Limb (tissue), 2 donors: ENCODE results near the gene PAN3.
A peak's percentile ranks its signal among the peaks of the same experiment; 100 is the strongest.
"Not testable (repeated sequence)": the region's sequence is repeated elsewhere in the genome, so short reads cannot be mapped to it uniquely, and the experiment has no call there.

Source experiments
- DNase-seq, 2 donors: peaks; one replicate each; pipeline ENCODE4 v3.0.0-alpha.2; 2016; ENCODE audit errors: extremely low spot score in 2 of 2

The PAN3 gene, protein sequence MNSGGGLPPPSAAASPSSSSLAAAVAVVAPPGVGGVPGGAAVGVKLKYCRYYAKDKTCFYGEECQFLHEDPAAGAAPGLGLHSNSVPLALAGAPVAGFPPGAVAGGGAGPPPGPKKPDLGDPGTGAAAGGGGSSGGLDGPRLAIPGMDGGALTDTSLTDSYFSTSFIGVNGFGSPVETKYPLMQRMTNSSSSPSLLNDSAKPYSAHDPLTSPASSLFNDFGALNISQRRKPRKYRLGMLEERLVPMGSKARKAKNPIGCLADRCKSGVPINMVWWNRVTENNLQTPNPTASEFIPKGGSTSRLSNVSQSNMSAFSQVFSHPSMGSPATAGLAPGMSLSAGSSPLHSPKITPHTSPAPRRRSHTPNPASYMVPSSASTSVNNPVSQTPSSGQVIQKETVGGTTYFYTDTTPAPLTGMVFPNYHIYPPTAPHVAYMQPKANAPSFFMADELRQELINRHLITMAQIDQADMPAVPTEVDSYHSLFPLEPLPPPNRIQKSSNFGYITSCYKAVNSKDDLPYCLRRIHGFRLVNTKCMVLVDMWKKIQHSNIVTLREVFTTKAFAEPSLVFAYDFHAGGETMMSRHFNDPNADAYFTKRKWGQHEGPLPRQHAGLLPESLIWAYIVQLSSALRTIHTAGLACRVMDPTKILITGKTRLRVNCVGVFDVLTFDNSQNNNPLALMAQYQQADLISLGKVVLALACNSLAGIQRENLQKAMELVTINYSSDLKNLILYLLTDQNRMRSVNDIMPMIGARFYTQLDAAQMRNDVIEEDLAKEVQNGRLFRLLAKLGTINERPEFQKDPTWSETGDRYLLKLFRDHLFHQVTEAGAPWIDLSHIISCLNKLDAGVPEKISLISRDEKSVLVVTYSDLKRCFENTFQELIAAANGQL

DNA sequence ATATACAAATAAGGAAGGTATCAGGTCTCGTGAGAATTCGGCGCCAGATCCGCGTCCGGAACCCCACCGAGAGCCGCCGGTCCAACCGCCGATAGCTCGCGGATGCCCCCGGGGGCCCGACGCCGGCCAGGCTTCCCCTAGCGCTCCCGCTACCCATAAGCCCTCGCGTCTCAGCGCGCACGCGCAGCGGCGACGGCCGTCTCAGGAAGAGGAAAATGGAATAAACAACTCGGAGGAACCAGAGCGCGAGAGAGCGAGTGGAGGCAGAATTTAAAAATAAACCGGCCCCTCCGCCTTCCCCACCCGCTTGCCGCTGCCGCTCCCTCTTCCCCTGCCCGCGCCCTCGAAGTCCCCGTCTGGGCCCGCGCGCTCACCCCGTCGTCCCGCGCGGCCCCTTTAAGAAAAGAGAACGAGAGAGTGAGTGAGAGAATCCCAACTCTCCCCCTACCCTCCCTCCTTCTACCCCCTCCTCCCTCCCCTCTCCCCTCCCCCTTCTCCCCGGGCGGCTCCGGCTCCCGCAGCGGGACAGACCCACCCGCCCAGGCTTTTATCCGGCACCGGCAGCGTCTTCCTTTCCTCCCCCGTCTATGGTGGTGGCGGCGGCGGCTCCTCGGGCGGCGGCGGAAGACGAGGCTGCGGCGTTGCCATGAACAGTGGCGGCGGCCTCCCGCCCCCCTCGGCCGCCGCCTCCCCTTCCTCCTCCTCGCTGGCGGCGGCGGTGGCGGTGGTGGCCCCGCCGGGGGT lies at the start of gene PAN3:
Gene PAN3, plus strand, starts transcription at position 534 of the 744 bp plus-strand sequence. Its CDS starts 113 bp downstream, at position 647.
- peak; percentile 91 to 94 for DNase-seq

DNA sequence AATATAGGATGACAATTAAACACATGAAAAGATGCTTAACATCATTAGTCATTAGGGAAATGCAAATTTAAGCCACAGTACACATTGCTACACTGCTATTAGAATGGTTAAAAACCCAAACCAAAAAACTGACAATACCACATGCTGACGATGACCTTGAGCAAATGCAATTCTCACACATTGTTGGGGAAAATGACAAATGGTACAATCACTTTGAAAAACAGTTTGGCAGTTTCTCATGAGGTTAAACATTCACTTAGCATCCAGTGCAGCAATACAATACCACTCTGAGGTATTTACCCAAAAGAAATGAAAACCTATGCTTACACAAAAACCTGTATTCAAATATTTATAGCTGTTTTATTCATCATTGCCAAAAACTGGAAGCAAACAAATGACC lies 49.3 kb upstream of the PAN3 start:
- no peak for DNase-seq

DNA sequence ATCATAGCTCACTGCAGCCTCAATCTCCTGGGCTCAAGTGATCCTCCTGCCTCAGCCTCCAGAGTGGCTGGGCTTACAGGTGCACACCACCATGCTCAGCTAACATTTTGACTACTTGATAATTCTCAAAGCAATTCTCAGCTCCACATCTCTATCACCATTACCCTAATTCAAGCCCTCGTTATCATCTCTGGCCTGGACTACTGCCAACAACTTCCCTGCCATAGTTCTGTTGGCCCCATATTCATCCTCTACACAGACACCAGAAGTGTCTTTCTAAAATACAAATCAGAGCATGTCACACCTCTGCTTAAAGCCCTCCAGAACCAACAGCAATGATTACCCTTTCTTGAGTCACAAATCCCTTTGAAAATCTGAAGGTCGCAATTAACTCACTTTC lies 45.9 kb upstream of the PAN3 start:
- DNase-seq, result no peak

DNA sequence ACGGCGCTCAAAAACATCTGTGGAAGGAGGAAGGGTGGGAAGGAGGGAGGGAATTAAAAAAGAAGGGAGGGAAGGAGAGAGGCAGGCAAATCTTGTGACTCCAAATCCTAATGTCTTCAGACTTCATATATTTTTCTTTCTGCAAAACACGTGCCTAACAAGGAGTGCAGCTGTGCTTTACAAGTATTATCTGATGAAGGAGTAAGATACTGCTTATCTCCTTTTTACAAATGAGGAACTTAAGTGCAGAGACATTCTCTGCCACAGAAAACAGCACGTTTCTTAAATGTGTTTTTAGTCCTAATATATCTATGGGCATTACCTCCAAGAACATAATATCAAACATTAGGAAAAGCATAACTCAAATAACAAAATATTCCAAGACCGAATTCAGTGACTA lies 44.5 kb upstream of the PAN3 start:
- no peak for DNase-seq

DNA sequence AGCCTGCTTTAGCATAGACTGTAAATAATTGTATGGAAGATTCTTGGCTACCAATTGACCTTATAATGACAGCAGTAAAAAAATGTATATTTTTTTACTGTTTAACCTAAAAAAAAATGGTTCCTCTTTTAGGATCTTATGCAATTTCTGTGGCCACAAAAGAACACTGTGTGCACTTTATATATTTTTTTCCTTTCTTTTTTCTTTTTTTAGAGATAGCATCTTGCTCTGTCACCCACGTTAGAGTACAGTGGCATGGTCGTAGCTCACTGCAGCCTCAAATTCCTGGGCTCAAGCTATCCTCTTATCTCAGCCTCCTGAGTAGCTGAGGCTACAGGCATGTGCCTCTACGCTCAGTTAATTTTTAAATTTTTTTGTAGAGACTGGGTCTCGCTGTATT lies 44.0 kb upstream of the PAN3 start:
- no peak for DNase-seq

DNA sequence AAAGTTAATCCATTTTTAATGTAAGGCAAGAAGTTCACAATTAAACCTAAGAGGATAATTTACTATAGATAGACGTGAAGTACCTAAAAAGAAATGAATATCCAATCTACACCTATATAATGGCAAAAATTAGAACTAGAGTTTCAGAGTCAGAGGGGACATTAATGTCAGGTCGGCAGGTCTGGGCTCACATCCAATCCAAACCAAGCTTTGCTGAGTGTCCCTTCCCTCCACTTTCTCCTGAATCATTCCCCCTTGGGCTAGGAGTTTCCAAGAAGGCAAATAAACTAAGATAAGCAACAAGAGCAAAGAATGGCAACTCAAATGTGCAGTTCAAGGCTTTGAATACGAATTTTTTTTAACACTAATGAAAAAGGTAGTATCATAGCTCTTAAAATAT lies 40.8 kb upstream of the PAN3 start:
- DNase-seq, result no peak

DNA sequence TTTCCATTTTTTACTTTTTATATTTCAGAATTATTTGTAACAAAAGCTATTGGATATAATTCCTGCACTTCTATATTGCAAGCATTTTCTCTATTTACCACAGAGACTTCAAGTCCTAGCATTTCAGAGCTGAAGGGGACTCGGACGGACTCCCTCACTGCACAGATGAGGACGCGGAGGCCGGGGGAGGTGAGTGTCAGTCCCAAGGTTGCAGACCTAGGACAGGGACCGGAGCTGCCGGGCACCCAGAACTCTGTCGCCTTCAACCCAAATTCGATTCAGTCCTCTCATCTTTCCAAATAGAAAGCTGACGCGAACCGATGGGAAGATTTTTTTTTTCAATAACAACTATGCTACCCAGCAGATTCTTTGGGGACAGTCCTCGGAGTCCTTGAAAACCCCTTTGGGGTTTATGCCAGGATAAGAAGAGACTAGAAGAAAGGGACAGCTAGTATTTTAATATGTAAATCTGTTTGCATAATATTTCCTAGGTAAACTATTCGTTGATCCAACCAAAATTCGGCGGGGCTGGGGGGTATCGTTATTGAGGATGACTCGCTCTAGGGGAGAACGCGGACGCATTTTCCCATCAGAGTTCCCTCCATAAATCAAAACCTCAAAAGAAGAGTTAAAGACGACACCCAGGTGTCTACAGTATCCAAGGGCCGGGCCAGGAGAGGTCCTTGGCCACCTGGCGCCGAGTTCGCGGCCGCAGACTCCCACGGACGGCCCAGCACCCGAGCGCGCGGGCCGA lies 38.8 kb upstream of the PAN3 start:
- no peak for DNase-seq

DNA sequence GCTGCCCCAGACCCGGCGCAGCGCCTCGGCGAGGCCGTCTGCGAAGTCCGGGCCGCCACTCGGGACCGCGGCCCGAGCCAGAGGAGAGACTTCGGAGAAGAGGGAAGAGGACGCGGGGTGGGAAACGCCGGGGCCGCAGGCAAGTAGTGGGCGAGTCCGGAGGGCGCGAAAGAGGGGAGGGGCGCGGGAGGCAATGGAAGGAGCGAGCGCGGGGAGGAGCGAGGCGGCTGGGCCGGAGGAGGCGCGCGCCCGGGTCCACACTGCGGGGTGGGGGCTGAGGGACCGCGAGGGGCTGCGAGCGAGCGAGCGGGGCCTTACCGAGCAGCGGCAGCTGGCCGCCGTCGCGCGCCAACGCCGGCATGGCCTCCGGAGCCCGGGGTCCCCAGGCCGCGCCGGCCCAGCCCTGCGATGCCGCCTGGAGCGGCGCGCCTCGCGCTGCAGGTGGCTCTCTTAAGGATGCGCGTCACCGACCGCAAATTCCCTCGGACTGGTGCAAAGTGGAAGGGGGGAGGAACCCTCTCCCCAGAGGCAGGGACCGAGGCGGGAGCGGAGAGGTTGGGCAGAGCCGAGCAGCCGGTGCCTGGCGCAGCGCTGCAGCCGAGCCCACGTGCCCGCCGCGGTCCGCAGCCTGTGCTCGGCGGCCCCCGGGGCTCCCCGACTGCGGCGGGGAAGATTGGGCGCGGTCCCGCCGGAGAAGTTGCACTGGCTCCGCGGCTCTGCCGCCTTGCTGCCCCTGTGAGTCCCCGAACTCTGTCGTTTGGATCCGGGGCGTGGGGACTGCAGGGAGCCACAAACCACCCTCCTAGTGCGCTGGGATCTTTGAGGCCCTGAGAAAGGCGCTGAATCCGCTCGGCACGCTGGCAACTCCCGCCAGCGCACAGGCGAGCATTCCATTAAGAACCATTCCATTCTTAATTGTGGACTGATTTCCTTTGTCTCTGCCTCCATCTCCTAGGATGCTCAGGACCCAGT lies 37.9 kb upstream of the PAN3 start, which contains the start of gene FLT3:
Gene FLT3, minus strand, starts transcription at position 427 of the 972 bp plus-strand sequence. Its CDS starts 66 bp downstream, at position 361.
- DNase-seq, result peak in 1 of 2 donors; percentile 65

DNA sequence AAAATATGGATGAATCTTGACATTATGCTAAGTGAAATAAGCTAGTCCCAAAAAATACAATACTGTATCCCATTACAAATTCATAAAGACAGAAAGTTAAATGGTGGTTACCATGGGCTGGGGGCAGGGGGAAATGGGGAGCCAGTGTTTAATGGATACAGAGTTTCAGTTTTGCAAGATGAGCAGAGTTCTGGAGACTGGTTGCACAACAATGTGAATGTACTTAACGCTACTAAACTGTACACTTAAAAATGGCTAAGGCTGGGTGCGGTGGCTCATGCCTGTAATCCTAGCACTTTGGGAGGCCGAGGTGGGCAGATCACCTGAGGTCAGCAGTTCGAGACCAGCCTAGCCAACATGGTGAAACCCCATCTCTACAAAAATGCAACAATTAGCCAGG lies 36.5 kb upstream of the PAN3 start:
- DNase-seq, result not testable (repeated sequence)

DNA sequence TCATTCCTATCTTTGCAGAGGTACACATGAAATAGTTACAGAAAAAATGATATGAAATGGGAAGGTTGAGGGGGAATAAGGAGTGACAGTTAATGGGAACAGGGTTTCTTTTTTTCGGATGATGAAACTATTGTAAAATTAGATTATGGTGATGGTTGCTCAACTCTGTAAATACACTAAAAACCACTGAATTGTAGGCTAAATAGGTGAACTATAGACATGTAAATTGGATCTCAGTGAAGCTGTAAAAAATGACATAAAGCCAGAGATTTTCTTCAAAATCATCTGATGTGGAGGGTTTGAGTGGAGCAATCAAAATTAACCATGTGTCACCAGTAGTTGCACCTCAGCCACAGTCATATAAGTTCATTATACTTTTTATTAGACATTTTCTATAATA lies 31.4 kb upstream of the PAN3 start:
- DNase-seq, result no peak

DNA sequence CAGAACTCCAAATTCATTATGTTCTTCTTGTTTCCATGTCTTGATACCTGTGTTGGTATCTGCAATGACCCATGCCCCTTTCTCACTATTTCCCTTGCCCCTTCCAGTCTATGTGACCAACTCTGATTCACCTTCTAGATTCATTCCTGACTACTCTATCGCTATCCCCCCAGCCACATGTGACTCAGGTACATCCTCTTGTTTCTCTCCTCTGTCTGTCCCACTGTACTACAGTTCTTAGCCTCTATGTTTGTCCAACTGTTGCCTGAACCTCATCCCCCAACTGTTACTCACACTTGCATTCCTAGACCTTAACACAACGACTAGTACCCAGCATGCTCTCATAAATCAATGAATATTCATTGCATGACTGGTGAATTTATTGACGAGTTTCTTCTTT lies 27.9 kb upstream of the PAN3 start:
- no peak for DNase-seq

DNA sequence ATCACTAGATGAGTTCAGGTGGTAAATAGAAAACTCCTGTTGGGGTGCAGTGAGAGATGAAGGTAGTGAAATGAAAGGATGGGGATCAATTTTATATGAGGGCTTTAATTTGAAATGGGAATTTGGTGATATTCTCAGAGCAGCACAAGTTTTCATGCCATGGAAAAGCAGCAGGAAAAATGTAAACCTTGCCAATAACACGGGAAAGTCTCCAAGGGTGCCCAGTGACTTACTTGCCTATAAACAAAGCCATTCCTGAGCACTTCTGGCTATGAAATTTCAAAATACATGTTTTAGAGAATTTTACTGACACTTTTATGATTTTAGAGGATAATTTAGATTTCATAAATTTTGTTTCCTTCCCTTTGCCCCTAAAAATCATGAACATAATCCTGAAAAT lies 21.6 kb upstream of the PAN3 start:
- no peak for DNase-seq

DNA sequence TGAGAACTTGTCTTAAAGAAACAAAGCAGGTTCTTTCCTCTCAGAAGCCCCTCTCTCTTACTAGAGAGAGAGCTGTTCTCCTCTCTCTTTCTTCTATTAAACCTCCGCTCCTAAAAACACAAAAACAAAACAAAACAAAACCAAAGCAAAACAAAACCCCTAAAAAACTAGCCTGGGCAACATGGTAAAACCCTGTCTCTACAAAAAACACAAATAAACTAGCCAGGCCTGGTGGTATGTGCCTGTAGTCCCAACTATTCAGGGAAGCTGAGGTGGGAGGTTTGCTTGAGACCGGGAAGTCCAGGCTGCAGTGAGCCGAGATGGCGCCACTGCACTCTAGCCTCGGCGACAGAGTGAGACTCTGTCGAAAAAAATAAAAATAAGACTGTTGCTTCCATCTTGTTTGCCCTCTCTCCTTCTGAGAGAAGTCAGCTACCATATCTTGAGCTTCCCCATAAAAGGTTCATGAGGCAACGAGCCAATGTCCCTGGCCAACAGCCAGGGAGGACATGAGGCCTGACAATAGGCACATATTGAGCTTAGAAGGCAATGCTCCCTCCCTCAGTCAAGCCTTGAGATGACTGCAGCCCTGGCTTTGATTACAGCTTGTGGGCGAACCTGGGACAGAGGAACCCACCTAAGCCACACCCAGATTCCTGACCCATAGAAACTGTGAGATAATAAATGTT lies 20.5 kb upstream of the PAN3 start:
- no peak for DNase-seq

DNA sequence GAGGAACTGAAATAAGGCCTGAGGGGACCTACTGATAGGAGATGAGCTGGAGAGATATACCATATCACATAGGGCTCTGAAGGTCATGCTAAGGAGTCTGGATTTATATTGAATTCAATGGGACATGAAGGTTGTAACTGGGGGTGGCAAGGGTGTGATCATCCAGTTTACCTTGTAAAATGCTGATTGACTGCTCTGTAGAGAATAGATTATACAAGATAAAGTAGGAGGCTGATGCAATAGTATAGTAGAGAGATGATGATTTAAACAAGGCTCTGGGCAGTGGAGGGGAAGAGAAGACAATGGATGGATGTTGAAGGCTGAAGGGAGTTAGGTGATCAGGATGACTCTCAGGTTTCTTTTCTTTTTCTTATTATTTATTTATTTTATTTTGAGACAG lies 18.0 kb upstream of the PAN3 start:
- no peak for DNase-seq

DNA sequence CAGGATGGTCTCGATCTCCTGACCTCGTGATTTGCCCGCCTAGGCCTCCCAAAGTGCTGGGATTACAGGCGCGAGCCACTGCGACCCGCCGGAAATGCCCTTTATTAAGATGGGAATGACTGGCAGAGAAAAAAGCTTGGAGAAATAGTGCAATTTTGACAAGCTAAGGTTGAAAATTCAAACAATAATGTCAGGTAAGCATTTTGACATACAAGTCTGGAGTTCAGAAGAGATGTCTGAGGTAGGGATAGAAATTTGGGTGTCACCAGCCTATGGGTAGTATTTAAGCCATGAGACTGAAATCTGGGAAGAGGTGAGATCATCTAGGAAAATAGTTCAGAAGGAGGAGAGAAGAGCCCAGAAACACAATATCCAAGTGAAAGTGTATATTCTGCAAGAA lies 17.1 kb upstream of the PAN3 start:
- DNase-seq, result no peak

DNA sequence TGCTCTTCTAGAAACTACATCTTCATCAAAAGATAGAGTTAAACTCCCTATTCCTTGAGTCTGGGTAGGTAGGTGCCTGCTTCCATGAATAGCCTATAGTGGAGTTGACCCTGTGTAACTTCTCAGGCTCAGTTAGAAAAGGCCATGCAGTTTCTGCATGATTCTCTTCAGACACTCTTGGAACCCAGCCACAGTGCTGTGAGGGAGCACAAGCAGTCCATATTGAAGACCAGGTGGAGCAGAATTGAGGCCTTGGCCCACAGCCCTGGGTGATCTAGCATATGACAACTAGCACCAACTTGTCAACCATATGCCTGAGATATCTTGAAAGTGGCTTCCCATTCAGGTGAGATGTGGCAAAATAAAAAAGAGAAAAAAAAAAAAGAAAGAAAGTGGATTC lies 10.3 kb upstream of the PAN3 start:
- no peak for DNase-seq

DNA sequence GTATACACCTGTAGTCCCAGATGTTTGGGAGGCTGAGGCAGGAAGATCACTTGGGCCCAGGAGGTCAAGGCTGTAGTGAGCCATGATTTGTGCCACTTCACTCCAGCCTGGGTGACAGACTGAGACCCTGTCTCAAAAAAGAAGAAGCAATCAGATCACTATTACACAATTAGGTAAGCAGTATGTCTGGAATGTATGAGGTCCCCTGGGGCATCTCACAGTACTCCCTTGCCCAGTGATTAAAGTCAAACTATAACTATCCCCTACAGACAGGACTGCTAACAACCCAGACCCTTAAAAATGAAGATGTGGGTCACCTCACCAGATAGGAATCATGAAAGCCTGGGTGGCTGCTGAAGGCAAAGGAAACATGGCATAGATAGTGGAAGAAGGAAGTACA lies 9.4 kb upstream of the PAN3 start:
- DNase-seq, result no peak

DNA sequence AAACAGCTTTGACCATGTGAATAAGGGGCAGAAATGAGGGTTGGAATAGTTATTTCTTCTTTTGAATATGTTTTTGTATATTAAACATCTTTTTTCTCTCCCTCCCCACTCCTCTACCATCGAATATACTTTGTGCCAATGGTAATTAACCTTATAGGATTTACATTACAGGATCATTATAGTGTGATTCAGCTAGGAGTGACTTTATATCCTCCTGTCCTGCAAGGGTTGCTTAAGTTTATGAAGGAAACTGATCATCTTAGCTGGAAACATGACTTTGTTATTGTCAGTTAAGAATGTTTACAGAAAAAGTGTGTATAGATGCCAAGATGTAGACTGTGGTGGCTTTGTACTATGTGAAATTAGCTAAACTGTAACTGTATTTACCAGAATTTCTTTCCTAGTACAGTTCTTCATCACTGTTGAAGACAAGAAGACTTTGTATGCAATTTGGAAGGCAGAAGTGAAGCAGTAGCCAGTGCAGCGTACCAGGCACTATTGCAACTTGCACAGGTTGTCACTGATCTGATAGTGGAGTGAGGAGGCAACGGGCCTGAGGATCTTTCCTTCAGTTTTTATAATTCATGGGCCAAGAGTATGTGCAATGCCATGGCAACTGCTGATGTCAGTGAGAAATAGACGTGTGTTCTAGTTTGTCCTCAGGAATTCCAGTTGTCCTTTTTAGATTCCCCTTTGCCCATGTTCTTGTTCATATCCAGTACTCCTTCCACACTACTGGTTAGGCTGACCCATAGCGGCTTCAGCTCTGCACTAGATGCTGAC lies 8.2 kb upstream of the PAN3 start:
- DNase-seq, result no peak

DNA sequence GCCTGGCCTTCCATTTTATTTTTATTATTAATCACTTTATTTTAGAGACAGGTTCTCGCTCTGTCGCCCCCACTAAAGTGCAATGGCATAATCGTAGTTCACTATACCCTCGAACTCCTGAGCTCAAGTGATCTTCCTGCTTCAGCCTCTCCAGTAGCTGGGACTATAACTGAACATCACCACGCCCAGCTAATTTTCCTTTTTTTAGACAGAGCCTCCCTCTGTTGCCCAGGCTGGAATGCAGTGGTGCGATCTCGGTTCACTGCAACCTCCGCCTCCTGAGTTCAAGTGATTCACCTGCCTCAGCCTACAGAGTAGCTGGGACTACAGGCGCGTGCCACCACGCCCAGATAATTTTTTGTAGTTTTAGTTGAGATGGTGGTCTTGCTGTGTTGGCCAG lies 6.7 kb upstream of the PAN3 start:
- no peak for DNase-seq
